ENCODE measurements around the gene ANKS1A.
"Not testable (repeated sequence)": the region's sequence is repeated elsewhere in the genome, so short reads cannot be mapped to it uniquely, and the experiment has no call there.

The ANKS1A gene

GRCh38 chr6:35138191-35138590, 249.1 kb downstream of the ANKS1A start:
- not testable (repeated sequence) for DNase-seq

GRCh38 chr6:35139470-35139869, 250.4 kb downstream of the ANKS1A start:
- no peak for DNase-seq

DNA sequence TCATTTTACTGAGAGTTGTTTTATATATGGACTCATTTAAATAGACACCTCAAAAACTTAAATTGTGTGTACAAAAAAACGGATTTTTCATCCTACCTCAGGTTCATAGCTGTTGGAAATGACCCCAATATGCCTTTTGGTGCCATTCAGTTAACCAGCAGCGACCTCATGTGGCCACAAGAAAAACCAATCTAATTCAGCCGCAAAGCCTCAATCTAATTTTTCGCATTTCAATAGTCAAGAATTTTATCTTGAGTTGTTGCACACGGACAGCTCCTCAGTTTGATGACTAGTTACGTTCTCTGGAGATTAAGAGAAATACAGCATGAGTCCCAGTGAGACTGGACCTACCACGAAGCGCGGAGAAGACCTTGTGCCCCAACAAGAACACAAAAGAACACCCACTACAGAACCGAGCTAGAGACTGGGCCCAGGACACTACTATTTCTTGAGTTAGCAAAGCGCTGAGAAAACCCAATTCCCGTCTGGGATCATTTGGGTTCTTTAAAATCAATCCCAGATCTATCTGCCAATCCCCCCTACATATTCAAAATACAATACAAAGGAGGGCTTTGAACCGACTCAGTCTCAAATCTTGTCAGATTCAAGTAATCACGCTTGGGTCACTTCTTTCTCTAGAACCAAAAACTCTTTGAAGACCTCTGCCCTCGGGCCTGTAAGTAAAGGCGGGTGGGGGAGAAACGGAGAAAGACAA, 251.0 kb downstream of the ANKS1A start:
- peak; percentile 36 to 56 for DNase-seq

DNA sequence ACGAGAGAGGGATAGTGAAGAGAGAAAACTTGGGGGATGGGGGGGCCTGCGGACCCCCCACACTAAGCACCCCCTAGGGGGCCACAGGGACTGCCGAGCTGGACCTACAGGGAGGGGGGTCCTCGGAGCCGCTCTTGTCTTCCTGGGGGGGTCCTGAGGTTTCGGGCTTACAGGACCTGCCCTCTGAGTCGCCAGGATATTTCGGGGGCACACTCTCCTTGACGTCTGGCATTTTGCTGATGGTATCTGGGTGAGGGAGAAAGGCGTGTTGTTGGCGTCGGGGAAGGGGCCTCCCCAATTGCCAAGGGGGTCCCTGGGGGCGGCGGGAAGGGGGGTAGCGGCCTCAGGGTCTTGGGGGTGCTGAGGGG, 251.6 kb downstream of the ANKS1A start:
- DNase-seq = no peak

All from hippocampal formation (tissue), 2 donors.